Prostate gland (tissue), 2 donors: ENCODE results near the gene EDN2. TPM values are rescaled to one million over a fixed set of nuclear protein-coding genes. Genes with fewer than 3 reads are reported as not detected.

Experiments
- DNase-seq: peaks from one replicate; pipeline ENCODE4 v3.0.0-alpha.2; 2019; ENCODE audit warnings: low spot score
- H3K27ac ChIP-seq, 2 donors: fragments of 200-600 bp; sonication (generic); 2 replicates each; pipeline ENCODE4 v1.5.1; 2017 to 2019
- H3K27me3 ChIP-seq: fragments of 200-600 bp; sonication (generic); replicated peaks from 2 replicates; pipeline ENCODE4 v1.5.1; 2019; ENCODE audit not compliant: insufficient read depth
- H3K36me3 ChIP-seq, 2 donors: fragments of 200-600 bp; sonication (generic); 1 replicate in 1 of 2; 2 replicates in 1 of 2; pipeline versions ENCODE4 v1.5.1 to v1.8.1; 2017 to 2019
- H3K4me1 ChIP-seq: fragments of 200-600 bp; sonication (generic); replicated peaks from 2 replicates; pipeline ENCODE4 v1.5.1; 2019
- H3K4me3 ChIP-seq, 2 donors: fragments of 200-600 bp; sonication (generic); 2 replicates each; pipeline ENCODE4 v1.5.1; 2017 to 2019
- H3K9me3 ChIP-seq: fragments of 200-600 bp; sonication (generic); 2 replicates; pipeline ENCODE4 v1.5.1; 2017
- CTCF ChIP-seq, 4 experiments: fragments of 200-600 bp in 2 of 4; fragments of 450-650 bp in 2 of 4; sonication (generic) in 2 of 4; IDR thresholded peaks; 1 replicate in 3 of 4; 2 replicates in 1 of 4; pipeline ENCODE4 v1.5.1; 2016 to 2019; ENCODE audit warnings: antibody characterized with exemption in 4 of 4, mild to moderate bottlenecking in 2 of 4, moderate library complexity in 2 of 4
- POLR2A ChIP-seq: fragments of 450-650 bp; IDR thresholded peaks from one replicate; pipeline ENCODE4 v1.6.1; 2016; ENCODE audit warnings: antibody characterized with exemption, mild to moderate bottlenecking
- POLR2AphosphoS5 ChIP-seq: sonication (generic); formaldehyde crosslinking; IDR thresholded peaks from one replicate; pipeline ENCODE4 v1.6.1; 2017; ENCODE audit warnings: antibody characterized with exemption
- WGBS: methylation state at CpG from one replicate; pipeline ENCODE4 v1.1.5; 2018; 5-methylcytosine and 5-hydroxymethylcytosine counted together
- intact Hi-C: fragments of 100-400 bp; cut with DNase I; formaldehyde crosslinking; loops from one replicate; pipeline ENCODE4 v1.14.2; 2022
- total RNA-seq, 2 donors: library from RNA; depleted of rRNA; stranded (reverse); fragments of >200 nt; gene quantifications; one replicate each; pipeline ENCODE4 v1.1.0, GENCODE V29; 2016

The EDN2 gene
- total RNA-seq, 2 donors from 2014 or later: 2.6 to 12.6 TPM

- no peak for DNase-seq
- H3K27me3 ChIP-seq: no peaks in the 10 kb centered on the region
- no peaks in the 10 kb centered on the region for H3K9me3 ChIP-seq
- H3K36me3 ChIP-seq: no peaks in the 10 kb centered on the region
- intact Hi-C loops: no loop called here
- no peak overlapping the region for H3K4me3 ChIP-seq
- no peaks in the 10 kb centered on the region for H3K4me1 ChIP-seq
- H3K27ac ChIP-seq: no peak overlapping the region
- 79% methylated on average over 12 of the region's 12 CpGs for WGBS
- TF ChIP-seq POLR2A (no peak), CTCF (IDR thresholded peaks at IDR 0.05) (no peak), POLR2AphosphoS5 (no peak)
Measured at GRCh38 chr1:41521766-41522165, 37.3 kb upstream of the EDN2 start.

- H3K36me3 ChIP-seq: no peaks in the 10 kb centered on the region
- H3K4me1 ChIP-seq: no peaks in the 10 kb centered on the region
- no peak for TF ChIP-seq POLR2A
- no peak for TF ChIP-seq CTCF (IDR thresholded peaks at IDR 0.05)
- TF ChIP-seq POLR2AphosphoS5: no peak
- intact Hi-C loops: no loop called here
- WGBS: 85% methylated on average over 15 of the region's 15 CpGs
- DNase-seq: no peak
- no peaks in the 10 kb centered on the region for H3K27me3 ChIP-seq
- no peak overlapping the region for H3K27ac ChIP-seq
- H3K9me3 ChIP-seq: no peaks in the 10 kb centered on the region
- no peak overlapping the region for H3K4me3 ChIP-seq
Measured at GRCh38 chr1:41520951-41521752, 36.7 kb upstream of the EDN2 start.

DNA sequence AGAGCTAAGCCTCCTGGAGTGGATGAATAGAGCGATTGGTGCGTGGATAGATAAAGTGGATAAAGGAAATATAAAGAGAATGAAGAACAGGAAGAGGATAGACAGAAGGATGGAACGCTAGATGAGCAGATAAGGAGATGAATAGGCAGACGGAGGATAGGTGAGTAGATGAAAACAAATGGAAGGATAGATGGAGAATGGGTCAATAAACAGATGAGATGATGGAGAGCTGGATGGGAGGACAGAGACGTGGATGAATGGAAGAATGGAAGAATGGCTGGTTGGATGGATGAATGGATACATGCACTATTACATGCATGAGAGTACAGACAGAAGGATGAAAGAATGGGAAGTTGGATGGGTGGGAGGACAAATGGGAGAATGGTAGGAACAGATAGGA lies 35.2 kb upstream of the EDN2 start:
- intact Hi-C loops: loop anchor here (5.0 kb wide), 1 partner anchor 252 kb away; no protein-coding TSS in a partner anchor
- Histone ChIP-seq H3K4me3 (no peak overlapping the region), H3K4me1 (no peaks in the 10 kb centered on the region), H3K36me3 (no peaks in the 10 kb centered on the region), H3K27ac (no peak overlapping the region), H3K27me3 (no peaks in the 10 kb centered on the region), H3K9me3 (no peaks in the 10 kb centered on the region)
- no peak for DNase-seq
- TF ChIP-seq POLR2AphosphoS5 (no peak), CTCF (IDR thresholded peaks at IDR 0.05) (no peak), POLR2A (no peak)
- WGBS: 88% methylated on average over 5 of the region's 5 CpGs

DNA sequence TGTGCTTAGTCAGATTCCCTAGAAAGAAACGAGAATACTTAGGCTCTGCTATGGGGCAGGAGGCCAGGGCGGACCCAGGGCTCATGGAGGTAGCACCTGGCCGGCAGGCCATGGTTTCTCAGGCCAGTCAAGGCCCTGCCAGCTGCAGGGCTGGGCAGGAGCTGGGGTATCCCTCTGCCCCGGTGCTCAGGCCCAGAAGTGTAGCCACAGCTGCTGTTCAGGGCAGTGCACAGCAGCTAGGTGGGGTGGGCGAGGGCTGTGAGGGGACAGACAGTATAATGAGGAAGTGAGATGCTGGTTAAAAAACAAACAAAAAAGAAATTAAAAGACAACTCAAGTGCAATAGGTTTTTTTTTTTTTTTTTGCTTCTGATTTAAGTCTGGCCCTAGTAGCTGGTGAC lies 34.0 kb upstream of the EDN2 start:
- H3K36me3 ChIP-seq: no peaks in the 10 kb centered on the region
- no peak overlapping the region for H3K4me3 ChIP-seq
- no peaks in the 10 kb centered on the region for H3K4me1 ChIP-seq
- no peak for DNase-seq
- no peak for TF ChIP-seq POLR2AphosphoS5
- TF ChIP-seq CTCF (IDR thresholded peaks at IDR 0.05): no peak
- TF ChIP-seq POLR2A: no peak
- 86% methylated on average over 5 of the region's 5 CpGs for WGBS
- H3K9me3 ChIP-seq: no peaks in the 10 kb centered on the region
- no peak overlapping the region for H3K27ac ChIP-seq
- H3K27me3 ChIP-seq: no peaks in the 10 kb centered on the region
- intact Hi-C loops: loop anchor here (5.0 kb wide), 1 partner anchor 251 kb away; no protein-coding TSS in a partner anchor

- DNase-seq: no peak
- TF ChIP-seq POLR2A (no peak), CTCF (IDR thresholded peaks at IDR 0.05) (no peak), POLR2AphosphoS5 (no peak)
- 77% methylated on average over 3 of the region's 3 CpGs for WGBS
- H3K36me3 ChIP-seq: no peaks in the 10 kb centered on the region
- no peak overlapping the region for H3K27ac ChIP-seq
- no peak overlapping the region for H3K4me3 ChIP-seq
- intact Hi-C loops: loop anchor here (5.0 kb wide), 1 partner anchor 250 kb away; no protein-coding TSS in a partner anchor
- no peaks in the 10 kb centered on the region for H3K27me3 ChIP-seq
- no peaks in the 10 kb centered on the region for H3K9me3 ChIP-seq
- no peaks in the 10 kb centered on the region for H3K4me1 ChIP-seq
Measured at GRCh38 chr1:41517062-41517438, 32.6 kb upstream of the EDN2 start.
